Trophoblast cell (in vitro differentiated cells and primary cell): ENCODE data around the gene TOP3A.

ENCODE experiments used
- DNase-seq, 2 donors: peaks; one replicate each; pipeline ENCODE4 v3.0.0-alpha.2; 2016
- H2AFZ ChIP-seq: 2 replicates; pipeline ENCODE4 v1.6.1; 2013; ENCODE audit warnings: low read length, moderate library complexity, mild to moderate bottlenecking; ENCODE audit not compliant: insufficient read depth, poor library complexity
- H2AK5ac ChIP-seq: 2 replicates; pipeline ENCODE4 v1.6.1; 2013; ENCODE audit warnings: mild to moderate bottlenecking, low read length
- H2BK120ac ChIP-seq: 2 replicates; pipeline ENCODE4 v1.6.1; 2013; ENCODE audit warnings: low read length, mild to moderate bottlenecking, moderate library complexity; ENCODE audit not compliant: insufficient read depth, poor library complexity
- H2BK12ac ChIP-seq: 2 replicates; pipeline ENCODE4 v1.6.1; 2013; ENCODE audit warnings: mild to moderate bottlenecking, low read length, moderate library complexity
- H2BK5ac ChIP-seq: 2 replicates; pipeline ENCODE4 v1.6.1; 2013; ENCODE audit warnings: low read length, low read depth, moderate library complexity, mild to moderate bottlenecking; ENCODE audit not compliant: poor library complexity
- H3K14ac ChIP-seq: 2 replicates; pipeline ENCODE4 v1.6.1; 2013; ENCODE audit warnings: mild to moderate bottlenecking, low read length
- H3K18ac ChIP-seq: 2 replicates; pipeline ENCODE4 v1.6.1; 2013; ENCODE audit warnings: mild to moderate bottlenecking, low read length
- H3K23ac ChIP-seq: 2 replicates; pipeline ENCODE4 v1.6.1; 2013; ENCODE audit warnings: low read length
- H3K27ac ChIP-seq: 2 replicates; pipeline ENCODE4 v1.5.1; 2013; ENCODE audit warnings: low read depth, mild to moderate bottlenecking, inconsistent platforms, low read length, moderate library complexity
- H3K27me3 ChIP-seq: 2 replicates; pipeline ENCODE4 v1.6.1; 2013; ENCODE audit warnings: inconsistent platforms, mild to moderate bottlenecking, low read length, moderate library complexity; ENCODE audit not compliant: insufficient read depth
- H3K36me3 ChIP-seq, 2 experiments: 1 replicate in 1 of 2; 2 replicates in 1 of 2; pipeline ENCODE4 v1.6.1; 2013; ENCODE audit warnings: low read length in 2 of 2, mild to moderate bottlenecking in 2 of 2, moderate library complexity in 1 of 2; ENCODE audit not compliant: insufficient read depth in 2 of 2, control insufficient read depth in 1 of 2
- H3K4ac ChIP-seq: 2 replicates; pipeline ENCODE4 v1.6.1; 2013; ENCODE audit warnings: low read depth, mild to moderate bottlenecking, low read length, moderate library complexity
- H3K4me1 ChIP-seq, 2 experiments: 1 replicate in 1 of 2; 2 replicates in 1 of 2; pipeline ENCODE4 v1.6.1; 2013; ENCODE audit warnings: low read length in 2 of 2, mild to moderate bottlenecking in 2 of 2, moderate library complexity in 1 of 2; ENCODE audit not compliant: insufficient read depth in 2 of 2, control insufficient read depth in 1 of 2
- H3K4me2 ChIP-seq: 2 replicates; pipeline ENCODE4 v1.6.1; 2013; ENCODE audit warnings: inconsistent platforms, mild to moderate bottlenecking, low read length, moderate library complexity
- H3K4me3 ChIP-seq: 2 replicates; pipeline ENCODE4 v1.5.1; 2013; ENCODE audit warnings: mild to moderate bottlenecking, low read depth, low read length, inconsistent platforms
- H3K79me1 ChIP-seq: one replicate; pipeline ENCODE4 v1.6.1; 2013; ENCODE audit warnings: low read length
- H3K79me2 ChIP-seq: 2 replicates; pipeline ENCODE4 v1.6.1; 2013; ENCODE audit warnings: low read length, mild to moderate bottlenecking; ENCODE audit not compliant: control insufficient read depth, insufficient read depth, poor library complexity
- H3K9ac ChIP-seq: 2 replicates; pipeline ENCODE4 v1.6.1; 2013; ENCODE audit warnings: mild to moderate bottlenecking, low read length
- H3K9me3 ChIP-seq: 2 replicates; pipeline ENCODE4 v1.6.1; 2013; ENCODE audit warnings: low read depth, mild to moderate bottlenecking, control low read depth, inconsistent platforms, low read length; ENCODE audit not compliant: insufficient read depth
- H4K12ac ChIP-seq: 2 replicates; pipeline ENCODE4 v1.6.1; 2013; ENCODE audit warnings: low read depth, mild to moderate bottlenecking, low read length, moderate library complexity
- H4K8ac ChIP-seq: 2 replicates; pipeline ENCODE4 v1.6.1; 2013; ENCODE audit warnings: low read depth, mild to moderate bottlenecking, low read length, moderate library complexity
- H4K91ac ChIP-seq: one replicate; pipeline ENCODE4 v1.6.1; 2013; ENCODE audit warnings: low read depth, mild to moderate bottlenecking, low read length, moderate library complexity
- WGBS: extraction: QIAGEN DNeasy Blood & Tissue Kit; methylation state at CpG from one replicate; pipeline ENCODE4 v1.1.7; 2013; ENCODE audit warnings: missing lambda C conversion rate; ENCODE audit not compliant: insufficient read length, insufficient coverage; ENCODE audit errors: extremely low coverage; 5-methylcytosine and 5-hydroxymethylcytosine counted together

TOP3A gene

GRCh38 chr17:18319604-18320256, 4.9 kb upstream of the TOP3A start:
- Histone ChIP-seq H2BK120ac (no peak overlapping the region), H2BK12ac (no peak overlapping the region), H3K27ac (no peak overlapping the region), H3K18ac (no peak overlapping the region), H4K91ac (no peak overlapping the region), H2BK5ac (no peak overlapping the region), H3K4me2 (no peak overlapping the region), H3K79me2 (peaks cover 8% of the 10 kb centered on the region), H3K36me3 (peaks cover 37 to 42% of the 10 kb centered on the region in 2 experiments), H3K27me3 (no peaks in the 10 kb centered on the region), H4K12ac (no peak overlapping the region), H3K4me1 (peaks cover 6 to 11% of the 10 kb centered on the region in 2 experiments), H4K8ac (no peak overlapping the region), H3K14ac (no peak overlapping the region), H2AK5ac (no peak overlapping the region), H3K9me3 (peaks cover 7% of the 10 kb centered on the region), H3K4ac (no peak overlapping the region), H3K9ac (no peak overlapping the region), H3K4me3 (no peak overlapping the region), H3K79me1 (peaks cover 5% of the 10 kb centered on the region), H3K23ac (no peak overlapping the region), H2AFZ (no peak overlapping the region)
- peak; percentile 25 to 58 for DNase-seq
- no CpG with 5 or more reads among the region's 13 CpGs for WGBS

- H3K27me3 ChIP-seq, result no peaks in the 10 kb centered on the region
- H2BK5ac ChIP-seq, result no peak overlapping the region
- H3K14ac ChIP-seq, result no peak overlapping the region
- peaks cover 29 to 35% of the 10 kb centered on the region in 2 experiments for H3K36me3 ChIP-seq
- no peak overlapping the region for H2BK12ac ChIP-seq
- peaks cover 15% of the 10 kb centered on the region for H3K79me2 ChIP-seq
- H3K18ac ChIP-seq, result no peak overlapping the region
- peaks cover 7% of the 10 kb centered on the region for H3K9me3 ChIP-seq
- no peak overlapping the region for H4K91ac ChIP-seq
- no peak for DNase-seq
- H3K79me1 ChIP-seq, result peaks cover 9% of the 10 kb centered on the region
- no CpG with 5 or more reads among the region's 18 CpGs for WGBS
- H3K4me3 ChIP-seq, result no peak overlapping the region
- no peak overlapping the region for H3K4me2 ChIP-seq
- H2AFZ ChIP-seq, result no peak overlapping the region
- no peak overlapping the region for H4K12ac ChIP-seq
- H2BK120ac ChIP-seq, result no peak overlapping the region
- H3K23ac ChIP-seq, result no peak overlapping the region
- no peak overlapping the region for H3K9ac ChIP-seq
- no peak overlapping the region for H4K8ac ChIP-seq
- H3K4me1 ChIP-seq, result peaks cover 7 to 11% of the 10 kb centered on the region in 2 experiments
- H3K4ac ChIP-seq, result no peak overlapping the region
- no peak overlapping the region for H2AK5ac ChIP-seq
- H3K27ac ChIP-seq, result no peak overlapping the region
Measured at GRCh38 chr17:18318771-18319450, 4.1 kb upstream of the TOP3A start.

DNA sequence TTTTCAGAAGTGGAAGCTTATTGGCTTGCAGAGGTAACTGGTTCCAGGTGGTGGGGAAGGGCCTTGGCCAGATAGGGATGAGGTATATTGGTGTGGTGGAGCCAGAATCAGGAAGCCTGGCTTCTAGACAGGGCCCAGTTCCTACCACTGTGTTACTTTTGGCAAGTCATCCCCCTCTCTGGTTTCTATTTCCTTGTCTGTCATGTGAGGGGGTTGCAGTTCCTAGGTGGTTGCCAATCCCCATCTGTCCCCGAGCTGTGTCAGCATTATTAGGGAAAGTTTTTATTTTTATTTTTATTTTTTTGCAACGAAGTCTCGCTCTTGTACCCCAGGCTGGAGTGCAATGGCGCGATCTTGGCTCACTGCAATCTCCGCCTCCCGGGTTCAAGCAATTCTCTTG, 3.3 kb upstream of the TOP3A start:
- WGBS, result no CpG with 5 or more reads among the region's 7 CpGs
- H3K4me3 ChIP-seq, result no peak overlapping the region
- H3K27me3 ChIP-seq, result no peaks in the 10 kb centered on the region
- no peak overlapping the region for H3K4me2 ChIP-seq
- H3K18ac ChIP-seq, result no peak overlapping the region
- DNase-seq, result no peak
- H3K79me1 ChIP-seq, result peaks cover 9% of the 10 kb centered on the region
- no peak overlapping the region for H2BK12ac ChIP-seq
- no peak overlapping the region for H3K23ac ChIP-seq
- no peak overlapping the region for H2BK5ac ChIP-seq
- no peak overlapping the region for H2AFZ ChIP-seq
- H3K9ac ChIP-seq, result no peak overlapping the region
- no peak overlapping the region for H3K27ac ChIP-seq
- no peak overlapping the region for H3K14ac ChIP-seq
- peaks cover 21 to 27% of the 10 kb centered on the region in 2 experiments for H3K36me3 ChIP-seq
- H2AK5ac ChIP-seq, result no peak overlapping the region
- no peak overlapping the region for H4K8ac ChIP-seq
- no peak overlapping the region for H4K91ac ChIP-seq
- H3K4me1 ChIP-seq, result peaks cover 11 to 14% of the 10 kb centered on the region in 2 experiments
- no peak overlapping the region for H2BK120ac ChIP-seq
- peaks cover 16% of the 10 kb centered on the region for H3K79me2 ChIP-seq
- H3K4ac ChIP-seq, result peak overlapping the region; percentile 21
- H3K9me3 ChIP-seq, result peaks cover 7% of the 10 kb centered on the region
- H4K12ac ChIP-seq, result no peak overlapping the region

DNA sequence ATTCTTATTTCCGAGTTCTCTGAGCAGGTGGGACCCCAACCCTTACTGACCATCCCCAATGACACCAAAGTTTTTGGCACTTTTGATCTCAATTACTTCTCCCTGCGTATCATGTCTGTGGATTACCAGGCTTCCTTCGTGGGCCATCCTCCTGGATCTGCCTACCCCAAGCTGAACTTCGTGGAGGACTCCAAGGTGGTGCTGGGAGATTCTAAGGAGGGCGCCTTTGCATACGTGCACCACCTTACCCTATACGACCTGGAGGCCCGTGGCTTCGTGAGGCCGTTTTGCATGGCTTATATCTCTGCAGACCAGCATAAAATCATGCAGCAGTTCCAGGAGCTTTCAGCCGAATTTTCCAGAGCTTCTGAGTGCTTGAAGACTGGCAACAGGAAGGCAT, 1.2 kb upstream of the TOP3A start:
- no peak overlapping the region for H2AFZ ChIP-seq
- H2AK5ac ChIP-seq, result no peak overlapping the region

More for the DNA sequence above, 1.2 kb upstream of the TOP3A start:
- H3K36me3 ChIP-seq, result peaks cover 19 to 27% of the 10 kb centered on the region in 2 experiments
- H3K4ac ChIP-seq, result peak overlapping the region; percentile 66
- H2BK12ac ChIP-seq, result no peak overlapping the region
- peak overlapping the region; percentile 96 for H4K12ac ChIP-seq
- peaks cover 3% of the 10 kb centered on the region for H3K9me3 ChIP-seq
- H3K27me3 ChIP-seq, result no peaks in the 10 kb centered on the region
- H4K8ac ChIP-seq, result peak overlapping the region; percentile 99
- H2BK5ac ChIP-seq, result no peak overlapping the region
- no CpG with 5 or more reads among the region's 11 CpGs for WGBS
- peak overlapping the region; percentile 24 for H3K9ac ChIP-seq
- H3K79me2 ChIP-seq, result peaks cover 18% of the 10 kb centered on the region
- peak overlapping the region; percentile 14 for H3K18ac ChIP-seq
- H2BK120ac ChIP-seq, result no peak overlapping the region
- H3K4me3 ChIP-seq, result peak overlapping the region; percentile 93
- H3K23ac ChIP-seq, result no peak overlapping the region
- DNase-seq, result no peak
- peak overlapping the region; percentile 88 for H3K4me2 ChIP-seq
- H3K4me1 ChIP-seq, result peaks cover 15 to 17% of the 10 kb centered on the region in 2 experiments
- no peak overlapping the region for H3K14ac ChIP-seq
- peak overlapping the region; percentile 84 for H4K91ac ChIP-seq
- peaks cover 9% of the 10 kb centered on the region for H3K79me1 ChIP-seq
- H3K27ac ChIP-seq, result no peak overlapping the region
